IMR-90 (cell line): ENCODE measurements around the gene NT5C. TPM values are rescaled to one million over a fixed set of nuclear protein-coding genes. Genes with fewer than 3 reads are reported as not detected.

ENCODE experiments used
- CHD1 ChIP-seq: IDR thresholded peaks from 2 replicates; pipeline ENCODE4 v1.6.1; 2012; ENCODE audit warnings: low read depth, low read length, improper control_type of control experiment
- RCOR1 ChIP-seq: IDR thresholded peaks from 2 replicates; pipeline ENCODE4 v1.6.1; 2012; ENCODE audit warnings: mild to moderate bottlenecking, low read length, improper control_type of control experiment; ENCODE audit not compliant: insufficient replicate concordance
- microRNA-seq, 2 experiments: library from miRNA; stranded (forward) in 1 of 2; unstranded in 1 of 2; fragments of 10-50 nt in 1 of 2; fragments of <30 nt in 1 of 2; gene quantifications in 1 of 2; microRNA quantifications in 1 of 2; one replicate each; pipeline versions ENCODE3 to v1.1.0; 2013 to 2020; ENCODE audit not compliant: insufficient read depth in 1 of 2, insufficient read length in 1 of 2, unreplicated experiment in 1 of 2
- polyA plus RNA-seq, 3 experiments: library from polyadenylated mRNA; depleted of rRNA; stranded (reverse); fragments of >200 nt; gene quantifications; 2 replicates each; pipeline ENCODE4 v1.2.3, GENCODE V29; 2012; ENCODE audit warnings: low replicate concordance in 1 of 3
- small RNA-seq, 5 experiments: library from RNA; depleted of rRNA; stranded (forward); fragments of <200 nt; gene quantifications; one replicate each; pipeline ENCODE3, GENCODE V24; 2012
- total RNA-seq: library from RNA; depleted of rRNA; stranded (reverse); fragments of >200 nt; gene quantifications from 2 replicates; pipeline ENCODE4 v1.2.3, GENCODE V29; 2012; rRNA removed

Gene NT5C
- total and polyA plus RNA-seq, 2 of the 4 experiments (the other 2 are of a cell fraction), result 24.0 to 44.6 TPM

DNA sequence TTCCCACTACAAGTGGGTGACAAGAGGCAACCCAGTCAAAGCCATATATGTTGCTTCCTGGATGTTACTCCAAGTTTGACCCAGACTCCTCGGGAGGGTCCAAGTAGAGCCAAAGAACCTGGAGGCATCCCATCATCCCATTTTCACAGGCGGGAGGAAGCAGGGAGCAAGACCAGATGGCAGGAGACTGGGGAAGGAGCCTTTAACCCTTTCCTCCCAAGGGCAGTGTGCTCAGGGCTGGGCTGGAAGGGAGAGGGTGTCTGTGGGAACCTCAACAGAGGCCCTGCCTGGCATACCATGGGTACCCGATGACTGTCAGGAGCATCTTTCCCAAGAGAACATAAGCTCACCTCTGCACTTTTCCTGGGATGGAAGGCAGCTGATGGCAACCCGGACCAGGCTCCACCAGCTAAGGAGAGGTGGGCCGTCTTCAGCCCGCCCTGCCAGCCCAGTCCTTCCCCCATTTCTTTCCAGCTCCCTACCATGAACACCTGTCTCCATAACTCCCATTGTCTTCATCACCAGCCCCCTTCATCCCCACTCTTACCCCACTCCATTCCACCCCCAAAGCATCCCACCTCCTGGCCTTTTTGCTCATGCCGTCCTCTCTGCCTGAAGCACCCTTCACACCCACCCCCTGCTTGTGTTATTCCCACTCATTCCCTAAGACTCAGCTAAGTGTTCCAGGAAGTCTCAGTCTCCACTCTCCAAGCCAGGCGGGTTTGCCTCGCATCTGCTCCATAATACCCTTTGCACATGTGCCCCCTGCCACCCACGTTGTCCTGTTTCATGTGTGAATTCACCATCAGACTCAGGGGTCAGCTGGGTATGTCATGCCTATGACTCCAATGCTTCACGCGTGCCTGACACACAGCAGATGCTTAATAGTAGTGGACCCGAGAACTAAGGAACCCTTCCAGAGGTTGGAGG is 49.7 kb downstream of the NT5C start (continued):
- TF ChIP-seq RCOR1, result no peak
- TF ChIP-seq CHD1, result no peak

Small RNA genes within 50 kb of the gene (microRNA-seq; reads per million reads assigned to microRNA genes)
- not detected for gene RF00019 (ENCODE audit: insufficient read depth, insufficient read length)

Small RNA genes within 50 kb of the gene (small RNA-seq; reads per million reads assigned to genes)
- 0 reads per million in 5 experiments for gene RF00019

Other genes with a start within 250 kb of the NT5C start
- not detected in 2 replicates for gene FADS6, start 238.1 kb downstream of the NT5C start, total RNA-seq
- gene FADS6, start 238.1 kb downstream of the NT5C start, polyA plus RNA-seq (2012; rRNA removed), result not detected in 2 replicates
- not detected in 2 replicates for gene USH1G, start 208.5 kb downstream of the NT5C start, total RNA-seq
- not detected in 2 replicates for gene USH1G, start 208.5 kb downstream of the NT5C start, polyA plus RNA-seq (2012; rRNA removed)
- gene OTOP2, start 207.5 kb downstream of the NT5C start, total RNA-seq, result not detected in 2 replicates
- not detected in 2 replicates for gene OTOP2, start 207.5 kb downstream of the NT5C start, polyA plus RNA-seq (2012; rRNA removed)
- not detected in 2 replicates for gene OTOP3, start 195.8 kb downstream of the NT5C start, total RNA-seq
- gene OTOP3, start 195.8 kb downstream of the NT5C start, polyA plus RNA-seq (2012; rRNA removed), result not detected in 2 replicates
- gene HID1, start 159.0 kb downstream of the NT5C start, total RNA-seq, result 0.18 and 0.56 TPM in 2 replicates
- gene HID1, start 159.0 kb downstream of the NT5C start, polyA plus RNA-seq (2012; rRNA removed), result 1.7 and 2.7 TPM in 2 replicates
- gene CDR2L, start 144.1 kb downstream of the NT5C start, total RNA-seq, result 5.6 and 5.7 TPM in 2 replicates
- gene CDR2L, start 144.1 kb downstream of the NT5C start, polyA plus RNA-seq (2012; rRNA removed), result 18.9 and 23.2 TPM in 2 replicates
- 42.5 and 53.9 TPM in 2 replicates for gene MRPL58, start 119.1 kb downstream of the NT5C start, total RNA-seq
- 49.0 and 53.0 TPM in 2 replicates for gene MRPL58, start 119.1 kb downstream of the NT5C start, polyA plus RNA-seq (2012; rRNA removed)
- gene ATP5PD, start 84.8 kb downstream of the NT5C start, total RNA-seq, result 365 and 373 TPM in 2 replicates
- 331 and 425 TPM in 2 replicates for gene ATP5PD, start 84.8 kb downstream of the NT5C start, polyA plus RNA-seq (2012; rRNA removed)
- gene KCTD2, start 84.5 kb downstream of the NT5C start, total RNA-seq, result 9.1 and 9.4 TPM in 2 replicates
- gene KCTD2, start 84.5 kb downstream of the NT5C start, polyA plus RNA-seq (2012; rRNA removed), result 18.3 and 18.4 TPM in 2 replicates
- 1.1 and 1.8 TPM in 2 replicates for gene SLC16A5, start 43.8 kb downstream of the NT5C start, total RNA-seq
- gene SLC16A5, start 43.8 kb downstream of the NT5C start, polyA plus RNA-seq (2012; rRNA removed), result 5.9 and 7.1 TPM in 2 replicates
- 1.7 and 1.8 TPM in 2 replicates for gene ARMC7, start 21.8 kb downstream of the NT5C start, total RNA-seq
- 6.9 and 7.3 TPM in 2 replicates for gene ARMC7, start 21.8 kb downstream of the NT5C start, polyA plus RNA-seq (2012; rRNA removed)
- gene JPT1, start 22.8 kb upstream of the NT5C start, total RNA-seq, result 118 and 127 TPM in 2 replicates
- gene JPT1, start 22.8 kb upstream of the NT5C start, polyA plus RNA-seq (2012; rRNA removed), result 236 and 272 TPM in 2 replicates
- 71.3 and 133 TPM in 2 replicates for gene SUMO2, start 51.2 kb upstream of the NT5C start, total RNA-seq
- gene SUMO2, start 51.2 kb upstream of the NT5C start, polyA plus RNA-seq (2012; rRNA removed), result 75.5 and 83.7 TPM in 2 replicates
- gene NUP85, start 73.9 kb upstream of the NT5C start, total RNA-seq, result 26.7 and 29.4 TPM in 2 replicates
- gene NUP85, start 73.9 kb upstream of the NT5C start, polyA plus RNA-seq (2012; rRNA removed), result 54.4 and 59.3 TPM in 2 replicates
- gene GGA3, start 129.9 kb upstream of the NT5C start, total RNA-seq, result 12.8 and 15.1 TPM in 2 replicates
- 35.2 and 37.7 TPM in 2 replicates for gene GGA3, start 129.9 kb upstream of the NT5C start, polyA plus RNA-seq (2012; rRNA removed)
- 55.9 and 62.5 TPM in 2 replicates for gene MRPS7, start 130.1 kb upstream of the NT5C start, total RNA-seq
- gene MRPS7, start 130.1 kb upstream of the NT5C start, polyA plus RNA-seq (2012; rRNA removed), result 60.5 and 70.3 TPM in 2 replicates
- 3.3 and 4.1 TPM in 2 replicates for gene MIF4GD, start 139.5 kb upstream of the NT5C start, total RNA-seq
- gene MIF4GD, start 139.5 kb upstream of the NT5C start, polyA plus RNA-seq (2012; rRNA removed), result 6.9 and 7.7 TPM in 2 replicates
- gene SLC25A19, start 157.7 kb upstream of the NT5C start, total RNA-seq, result 8.3 and 9.1 TPM in 2 replicates
- gene SLC25A19, start 157.7 kb upstream of the NT5C start, polyA plus RNA-seq (2012; rRNA removed), result 9.2 and 10.1 TPM in 2 replicates